OCI-LY7 (cell line): ENCODE data around the gene FMNL2. TPM values are rescaled to one million over a fixed set of nuclear protein-coding genes. Genes with fewer than 3 reads are reported as not detected.

Experiments used
- BruUV-seq: library from RNA; stranded (reverse); fragments of 400-500 nt; replicated peaks from 2 replicates; lab custom pipeline; 2021; lab: Mats Ljungman, UMichigan
- CTCF ChIA-PET: fragments of 300-600 bp; sonication (Branson Sonifier 250); formaldehyde crosslinking; loops from one replicate; lab custom pipeline; 2022; ENCODE audit warnings: antibody characterized with exemption; ENCODE audit not compliant: unreplicated experiment; lab: Charles Lee
- POLR2A ChIA-PET: fragments of 300-600 bp; sonication (Branson Sonifier 250); formaldehyde crosslinking; loops from one replicate; lab custom pipeline; 2022; ENCODE audit warnings: antibody characterized with exemption; lab: Charles Lee
- DNase-seq: peaks from one replicate; pipeline ENCODE4 v3.0.0-alpha.2; 2015; ENCODE audit warnings: low spot score
- H2AFZ ChIP-seq: fragments of 200-600 bp; sonication (generic), shearing (Covaris generic); 2 replicates; pipeline ENCODE4 v1.6.1; 2014; ENCODE audit warnings: mild to moderate bottlenecking, antibody characterized with exemption, low read length, moderate library complexity
- H3K27ac ChIP-seq: fragments of 200-600 bp; sonication (generic); 2 replicates; pipeline ENCODE4 v1.5.1; 2014; ENCODE audit warnings: mixed run types, low read depth, mild to moderate bottlenecking, moderate library complexity, low read length, inconsistent platforms; ENCODE audit not compliant: poor library complexity, severe bottlenecking
- H3K36me3 ChIP-seq: fragments of 200-600 bp; sonication (generic); 2 replicates; pipeline ENCODE4 v1.6.1; 2014; ENCODE audit warnings: mild to moderate bottlenecking, antibody characterized with exemption, low read length, moderate library complexity, mixed read lengths; ENCODE audit not compliant: insufficient read depth
- H3K4me1 ChIP-seq: fragments of 200-600 bp; sonication (generic); 2 replicates; pipeline ENCODE4 v1.5.1; 2014; ENCODE audit warnings: mild to moderate bottlenecking, low read length; ENCODE audit not compliant: insufficient read depth, poor library complexity, severe bottlenecking
- H3K4me2 ChIP-seq: fragments of 200-600 bp; sonication (generic); 2 replicates; pipeline ENCODE4 v1.6.1; 2014; ENCODE audit warnings: mild to moderate bottlenecking, low read length
- H3K4me3 ChIP-seq: fragments of 200-600 bp; sonication (generic); 2 replicates; pipeline ENCODE4 v1.5.1; 2014; ENCODE audit warnings: mild to moderate bottlenecking, low read depth, low read length; ENCODE audit not compliant: poor library complexity, severe bottlenecking
- H3K79me2 ChIP-seq: fragments of 200-600 bp; sonication (generic); 2 replicates; pipeline ENCODE4 v1.6.1; 2016; ENCODE audit warnings: low read depth, mild to moderate bottlenecking, low read length, moderate library complexity, mixed read lengths; ENCODE audit not compliant: insufficient read depth
- H3K9me2 ChIP-seq: fragments of 200-600 bp; sonication (generic); 2 replicates; pipeline ENCODE4 v1.6.1; 2016; ENCODE audit warnings: mild to moderate bottlenecking, low read length, mixed read lengths; ENCODE audit not compliant: insufficient read depth
- H3K9me3 ChIP-seq: fragments of 200-600 bp; sonication (generic); 2 replicates; pipeline ENCODE4 v1.6.1; 2014; ENCODE audit warnings: mild to moderate bottlenecking, mixed run types, low read length, mixed read lengths
- H4K20me1 ChIP-seq: fragments of 200-600 bp; sonication (generic); 2 replicates; pipeline ENCODE4 v1.6.1; 2014; ENCODE audit warnings: mild to moderate bottlenecking, antibody characterized with exemption, low read length, moderate library complexity, mixed read lengths; ENCODE audit not compliant: insufficient read depth
- CTCF ChIP-seq: fragments of 200-600 bp; sonication (generic); conservative IDR thresholded peaks from 2 replicates; pipeline ENCODE4 v1.5.1; 2014; ENCODE audit warnings: mild to moderate bottlenecking, antibody characterized with exemption, low read length, moderate library complexity, mixed read lengths
- EZH2phosphoT487 ChIP-seq: fragments of 200-600 bp; sonication (generic); IDR thresholded peaks from 2 replicates; pipeline ENCODE4 v1.6.1; 2018; ENCODE audit warnings: low read depth, borderline replicate concordance, mild to moderate bottlenecking, mixed run types, antibody characterized with exemption, low read length, moderate library complexity, mixed read lengths
- intact Hi-C: fragments of 100-400 bp; cut with micrococcal nuclease; formaldehyde crosslinking; loops from one replicate; pipeline ENCODE4 v1.10.0; 2022; ENCODE audit not compliant: unreplicated experiment
- total RNA-seq, 2 experiments: library from RNA; depleted of rRNA in 1 of 2; stranded (reverse); fragments of >200 nt in 1 of 2; shearing (Covaris generic) in 1 of 2; gene quantifications; 2 replicates each; pipeline ENCODE4 v1.2.3, GENCODE V29; 2014 to 2022

FMNL2 gene
- total RNA-seq, 2 experiments from 2014 or later, result 0.03 to 0.21 TPM

GRCh38 chr2:152594792-152595191, 259.8 kb downstream of the FMNL2 start:
- no peak overlapping the region for H2AFZ ChIP-seq
- intact Hi-C loops, result no loop called here
- no peak overlapping the region for H3K27ac ChIP-seq
- H3K79me2 ChIP-seq, result no peaks in the 10 kb centered on the region
- no peaks in the 10 kb centered on the region for H3K4me1 ChIP-seq
- no peak for DNase-seq
- H3K36me3 ChIP-seq, result no peaks in the 10 kb centered on the region
- peaks cover 6% of the 10 kb centered on the region; the same call in 1 of the 2 replicates for H3K9me2 ChIP-seq
- no peak overlapping the region for H3K4me3 ChIP-seq
- TF ChIP-seq CTCF (no peak), EZH2phosphoT487 (no peak)
- POLR2A ChIA-PET, result no interaction called here
- no peaks in the 10 kb centered on the region for H4K20me1 ChIP-seq
- H3K4me2 ChIP-seq, result no peak overlapping the region
- H3K9me3 ChIP-seq, result 0 out of 2 replicates have a peak, but pooled peaks cover 5% of the 10 kb centered on the region
- no TSS peak for BruUV-seq
- CTCF ChIA-PET, result interaction anchor here (0.6 kb wide), 1 partner anchor 629 kb away, joined by 3 read pairs; no protein-coding TSS in a partner anchor

- CTCF ChIA-PET, result no interaction called here
- no peak for TF ChIP-seq EZH2phosphoT487
- TF ChIP-seq CTCF, result no peak
- Histone ChIP-seq H3K9me3 (0 out of 2 replicates have a peak, but pooled peaks cover 5% of the 10 kb centered on the region), H3K4me1 (no peaks in the 10 kb centered on the region), H3K9me2 (peaks cover 6% of the 10 kb centered on the region; the same call in 1 of the 2 replicates), H4K20me1 (no peaks in the 10 kb centered on the region), H2AFZ (no peak overlapping the region), H3K4me2 (no peak overlapping the region), H3K4me3 (no peak overlapping the region), H3K36me3 (no peaks in the 10 kb centered on the region), H3K27ac (no peak overlapping the region), H3K79me2 (no peaks in the 10 kb centered on the region)
- no peak for DNase-seq
- POLR2A ChIA-PET, result no interaction called here
- intact Hi-C loops, result no loop called here
- no TSS peak for BruUV-seq
These were observed 264.2 kb downstream of the FMNL2 start for GRCh38 chr2:152598975-152599759.
